Body of pancreas (tissue), 4 donors: Measurements from ENCODE around the gene EEF2.

Source experiments
- POLR2A ChIP-seq, 3 donors: fragments of 450-650 bp; IDR thresholded peaks; one replicate each; pipeline ENCODE4 v1.6.1; 2016; ENCODE audit warnings: antibody characterized with exemption in 3 of 3, mild to moderate bottlenecking in 2 of 3
- TF ChIP-seq, protein P1 (sequence below), 7 experiments: fragments of 450-650 bp in 4 of 7; fragments of 200-600 bp in 3 of 7; sonication (generic) in 3 of 7; IDR thresholded peaks; one replicate each; pipeline ENCODE4 v1.5.1; 2016 to 2019; ENCODE audit warnings: antibody characterized with exemption in 7 of 7

- TF ChIP-seq, protein P1, sequence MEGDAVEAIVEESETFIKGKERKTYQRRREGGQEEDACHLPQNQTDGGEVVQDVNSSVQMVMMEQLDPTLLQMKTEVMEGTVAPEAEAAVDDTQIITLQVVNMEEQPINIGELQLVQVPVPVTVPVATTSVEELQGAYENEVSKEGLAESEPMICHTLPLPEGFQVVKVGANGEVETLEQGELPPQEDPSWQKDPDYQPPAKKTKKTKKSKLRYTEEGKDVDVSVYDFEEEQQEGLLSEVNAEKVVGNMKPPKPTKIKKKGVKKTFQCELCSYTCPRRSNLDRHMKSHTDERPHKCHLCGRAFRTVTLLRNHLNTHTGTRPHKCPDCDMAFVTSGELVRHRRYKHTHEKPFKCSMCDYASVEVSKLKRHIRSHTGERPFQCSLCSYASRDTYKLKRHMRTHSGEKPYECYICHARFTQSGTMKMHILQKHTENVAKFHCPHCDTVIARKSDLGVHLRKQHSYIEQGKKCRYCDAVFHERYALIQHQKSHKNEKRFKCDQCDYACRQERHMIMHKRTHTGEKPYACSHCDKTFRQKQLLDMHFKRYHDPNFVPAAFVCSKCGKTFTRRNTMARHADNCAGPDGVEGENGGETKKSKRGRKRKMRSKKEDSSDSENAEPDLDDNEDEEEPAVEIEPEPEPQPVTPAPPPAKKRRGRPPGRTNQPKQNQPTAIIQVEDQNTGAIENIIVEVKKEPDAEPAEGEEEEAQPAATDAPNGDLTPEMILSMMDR (IDR thresholded peaks at IDR 0.05): no peak
- no peak for TF ChIP-seq POLR2A (IDR thresholded peaks at IDR 0.05)
Measured at GRCh38 chr19:4014541-4015491, 29.6 kb upstream of the EEF2 start.
